Activated naive CD8-positive, alpha-beta T cell treated with anti-CD3 and anti-CD28 coated beads, Interleukin-2, amount 50 U/mL, for 16 hours (primary cell): Measurements from ENCODE around the gene TRIML2.

Source experiments
- DNase-seq: peaks from one replicate; pipeline ENCODE4 v3.0.0-alpha.2; 2020; ENCODE audit warnings: low read depth, low spot score

The TRIML2 gene

GRCh38 chr4:188109157-188109755 lies at the start of gene TRIML2:
TSS of gene TRIML2 (minus strand) at chr4:188109603. CDS start at chr4:188105368, 4,235 bp downstream.
- no peak for DNase-seq

DNA sequence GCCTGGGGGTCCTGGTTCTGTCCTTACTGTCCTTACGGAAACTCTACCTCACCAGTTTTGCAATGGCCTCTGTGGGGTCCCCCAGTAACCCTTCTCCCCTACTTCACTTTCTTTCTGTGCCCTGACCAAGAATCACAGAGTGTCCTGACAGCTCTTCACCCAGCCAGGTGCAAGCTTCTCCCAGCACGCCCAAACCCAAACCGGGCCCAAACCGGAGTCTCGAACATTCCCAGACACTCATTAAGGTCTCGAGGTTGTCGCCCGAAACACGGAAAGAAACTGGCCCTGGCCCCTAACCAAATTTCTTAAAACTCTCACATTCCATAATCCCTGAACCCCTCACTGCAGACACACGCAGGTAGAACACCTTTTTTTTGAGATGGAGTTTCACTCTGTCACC lies 48.9 kb upstream of the TRIML2 start:
- no peak for DNase-seq

GRCh38 chr4:188154668-188155405 lies 45.4 kb upstream of the TRIML2 start:
- DNase-seq = no peak

DNA sequence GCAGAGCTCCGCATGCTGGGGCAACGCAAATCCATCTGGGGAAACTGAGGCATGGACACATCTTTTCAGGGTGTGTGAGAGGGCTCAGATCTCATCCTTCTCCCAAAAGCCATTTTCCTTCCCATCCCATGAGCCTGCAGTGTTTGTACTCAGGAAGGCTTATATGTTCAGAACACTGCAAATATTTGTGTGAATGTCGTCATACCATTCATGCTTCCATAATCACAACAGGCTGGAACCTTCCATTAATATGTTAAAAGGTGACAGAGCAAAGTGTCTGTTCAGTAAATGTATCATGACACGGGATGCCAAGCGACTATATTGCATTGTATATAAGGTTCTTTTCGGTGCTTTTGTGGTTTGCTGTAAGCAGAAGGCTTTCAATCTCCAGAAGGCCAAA lies 38.4 kb upstream of the TRIML2 start:
- no peak for DNase-seq

GRCh38 chr4:188147176-188147575 lies 37.8 kb upstream of the TRIML2 start:
- DNase-seq = no peak

DNA sequence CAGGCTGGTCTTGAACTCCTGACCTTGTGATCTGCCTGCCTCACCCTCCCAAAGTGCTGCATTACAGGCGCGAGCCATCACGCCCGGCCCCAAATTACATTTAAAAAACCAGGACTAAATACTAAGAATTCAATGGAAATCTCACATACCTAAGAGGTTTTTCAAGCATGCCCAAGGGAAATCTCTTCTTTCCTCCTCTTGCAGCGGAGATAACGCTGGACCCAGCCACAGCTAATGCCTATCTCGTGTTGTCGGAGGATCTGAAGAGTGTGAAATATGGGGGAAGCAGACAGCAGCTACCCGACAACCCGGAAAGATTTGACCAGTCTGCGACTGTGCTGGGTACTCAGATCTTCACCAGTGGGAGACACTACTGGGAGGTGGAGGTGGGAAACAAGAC lies 37.2 kb upstream of the TRIML2 start:
- no peak for DNase-seq

- DNase-seq = no peak
Measured at GRCh38 chr4:188145601-188146000, 36.2 kb upstream of the TRIML2 start.

GRCh38 chr4:188143731-188144130 lies 34.3 kb upstream of the TRIML2 start:
- no peak for DNase-seq

DNA sequence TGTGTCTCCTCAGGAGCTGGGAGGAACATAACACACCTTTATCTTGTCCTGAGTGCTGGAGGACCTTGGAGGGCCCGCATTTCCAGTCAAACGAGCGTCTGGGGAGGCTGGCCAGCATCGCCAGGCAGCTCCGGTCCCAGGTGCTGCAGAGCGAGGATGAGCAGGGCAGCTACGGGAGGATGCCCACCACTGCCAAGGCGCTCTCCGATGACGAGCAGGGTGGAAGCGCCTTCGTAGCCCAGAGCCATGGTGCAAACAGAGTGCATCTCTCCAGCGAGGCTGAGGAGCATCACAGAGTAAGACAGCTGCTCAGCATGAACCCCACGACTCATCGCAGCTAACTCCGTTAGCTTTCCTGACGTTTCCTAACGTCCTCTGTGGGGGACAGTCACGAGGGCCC lies 30.3 kb upstream of the TRIML2 start:
- DNase-seq = no peak

GRCh38 chr4:188139141-188139540 lies 29.7 kb upstream of the TRIML2 start, which contains the start of gene TRIML1:
TSS of gene TRIML1 (plus strand) at chr4:188139441. CDS start at chr4:188139559, 118 bp downstream.
- DNase-seq = no peak

- DNase-seq = no peak
Measured at GRCh38 chr4:188138227-188138626, 28.8 kb upstream of the TRIML2 start.

DNA sequence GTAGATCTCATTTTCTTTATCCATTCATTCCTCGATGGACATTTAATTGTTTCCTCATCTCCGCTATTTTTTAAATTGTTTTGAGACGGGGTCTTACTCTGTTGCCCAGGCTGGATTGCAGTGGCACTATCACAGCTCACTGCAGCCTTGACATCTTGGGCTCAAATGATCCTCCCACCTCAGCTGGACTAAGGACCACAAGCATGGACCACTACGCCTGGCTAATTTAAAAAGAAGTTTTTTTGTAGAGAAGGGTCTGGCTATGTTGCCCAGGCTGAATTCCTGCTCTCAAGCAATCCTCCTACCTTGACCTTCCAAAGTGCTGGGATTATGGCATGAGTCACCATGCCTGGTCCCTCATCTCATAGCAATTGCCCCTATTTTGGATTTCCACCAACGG lies 22.8 kb upstream of the TRIML2 start:
- DNase-seq = no peak

DNA sequence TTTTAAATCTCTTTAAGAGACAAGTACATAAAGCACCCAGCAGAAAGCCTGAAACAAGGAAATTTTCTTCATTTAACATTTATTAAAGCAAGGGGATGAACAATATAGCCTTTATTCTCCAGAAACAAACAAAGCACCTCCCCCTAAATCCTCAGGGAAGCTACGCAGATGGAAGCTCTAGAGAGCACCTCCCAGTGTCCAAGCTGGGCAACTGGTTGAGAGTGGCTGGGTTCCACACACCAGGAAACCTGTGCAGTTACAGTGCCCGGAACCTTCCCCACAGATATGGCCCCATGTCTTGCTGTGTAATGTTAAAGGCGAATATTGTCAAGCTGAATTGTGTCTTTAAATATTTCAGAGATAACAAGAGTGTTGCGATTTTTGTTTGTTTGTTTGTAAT lies 21.0 kb upstream of the TRIML2 start:
- no peak for DNase-seq

DNA sequence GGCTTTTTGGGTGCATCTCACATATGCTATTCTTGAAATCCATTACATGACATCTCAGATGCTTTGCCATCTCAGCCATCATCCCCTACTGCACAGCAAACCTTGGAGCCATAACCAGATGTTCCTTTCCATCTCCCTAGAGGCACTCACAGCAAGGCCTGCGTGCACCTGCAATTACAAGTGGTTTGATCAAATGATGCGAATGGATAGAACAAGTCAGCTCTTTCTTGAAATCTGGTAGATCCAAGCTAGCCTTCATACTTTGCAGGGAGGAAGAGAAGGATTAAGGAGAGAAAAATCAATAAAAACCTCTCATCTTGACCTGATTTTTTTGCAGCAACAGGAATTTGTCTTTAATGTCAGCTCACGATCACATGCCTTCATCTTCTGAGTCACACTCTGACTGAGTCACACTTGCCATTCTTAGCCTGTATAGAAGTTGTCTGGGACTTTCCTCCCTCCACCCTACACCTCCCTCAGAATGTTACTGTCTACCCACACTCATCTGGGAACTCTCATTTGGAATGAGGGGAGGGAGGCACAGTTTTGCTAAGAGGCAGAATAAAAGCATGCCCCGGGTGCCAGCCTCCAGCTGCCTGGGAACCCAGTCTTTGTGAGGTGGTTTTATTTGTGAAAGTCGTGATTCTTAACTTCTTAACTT lies 17.9 kb upstream of the TRIML2 start:
- DNase-seq = no peak

GRCh38 chr4:188121530-188121929 lies 12.1 kb upstream of the TRIML2 start:
- DNase-seq = no peak

- DNase-seq = no peak
Measured at GRCh38 chr4:188117631-188118324, 8.4 kb upstream of the TRIML2 start.

- DNase-seq = no peak
Measured at GRCh38 chr4:188113156-188113555, 3.8 kb upstream of the TRIML2 start.

- no peak for DNase-seq
Measured at GRCh38 chr4:188111955-188112354, 2.6 kb upstream of the TRIML2 start.

- no peak for DNase-seq
Measured at GRCh38 chr4:188110741-188111471, 1.5 kb upstream of the TRIML2 start.

GRCh38 chr4:188110036-188110435 lies 633 bp upstream of the TRIML2 start:
- DNase-seq = no peak
